ENCODE data around the gene TUBA1A.
"Not testable (repeated sequence)": the region's sequence is repeated elsewhere in the genome, so short reads cannot be mapped to it uniquely, and the experiment has no call there.

Gene TUBA1A

DNA sequence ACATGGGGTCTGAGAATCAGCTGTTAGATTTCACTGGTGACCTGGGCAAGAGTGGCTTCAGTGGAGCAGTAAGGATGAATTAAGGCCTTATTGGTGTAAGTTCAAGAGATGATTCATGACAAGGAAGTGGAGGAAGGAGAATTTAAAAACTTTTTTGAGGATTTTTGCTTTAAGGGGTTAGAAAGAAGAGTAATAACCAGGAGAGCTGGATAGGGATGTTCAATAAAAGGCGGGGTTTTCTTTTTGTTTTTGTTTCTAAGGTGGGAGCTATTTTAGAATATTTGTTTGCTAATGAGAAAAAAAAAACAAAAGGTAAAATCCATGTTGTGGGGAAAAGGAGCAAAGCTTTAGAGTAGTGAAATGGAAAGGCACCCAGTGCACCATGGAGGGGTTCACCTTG, 42.5 kb downstream of the TUBA1A start:
- no peak for DNase-seq (ENCODE audit: low read depth)

DNA sequence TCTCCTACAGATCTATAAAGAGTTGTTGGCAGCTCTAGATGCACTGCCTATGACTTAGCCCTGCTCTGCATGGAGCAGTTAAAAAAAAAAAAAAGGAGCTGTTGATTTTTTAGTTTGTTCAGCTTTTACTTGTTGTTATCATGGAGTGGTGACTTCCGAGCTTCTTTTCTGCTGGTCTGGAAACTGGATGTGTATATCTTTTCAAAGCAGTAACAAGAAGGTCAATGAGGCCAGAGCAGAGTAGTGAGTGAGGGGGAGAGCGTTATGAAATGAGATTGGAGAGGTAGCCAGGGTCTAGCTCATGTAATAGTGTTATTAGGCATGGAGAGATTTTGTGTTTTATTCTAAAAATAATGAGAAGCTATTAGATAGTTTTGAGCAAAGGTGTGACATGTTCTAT, 44.5 kb downstream of the TUBA1A start:
- DNase-seq (ENCODE audit: low read depth) = no peak

DNA sequence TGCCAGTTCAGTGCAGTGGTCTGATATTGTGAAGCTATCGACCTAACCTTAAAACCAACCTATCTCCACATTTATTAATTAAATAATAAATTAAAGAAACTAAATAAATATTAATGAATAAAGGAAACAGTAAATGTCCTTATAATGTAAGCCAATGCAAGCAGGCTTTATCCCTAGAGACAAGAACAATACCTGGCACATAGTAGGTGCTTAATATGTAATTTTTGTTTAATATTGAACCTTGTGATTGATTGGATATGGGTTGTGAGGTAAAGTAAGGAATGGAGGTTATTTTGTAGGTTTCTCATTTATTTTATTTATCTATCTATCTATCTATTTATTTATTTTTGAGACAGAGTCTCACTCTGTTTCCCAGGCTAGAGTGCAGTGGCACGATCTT, 49.9 kb downstream of the TUBA1A start:
- no peak for DNase-seq (ENCODE audit: low read depth)

DNA sequence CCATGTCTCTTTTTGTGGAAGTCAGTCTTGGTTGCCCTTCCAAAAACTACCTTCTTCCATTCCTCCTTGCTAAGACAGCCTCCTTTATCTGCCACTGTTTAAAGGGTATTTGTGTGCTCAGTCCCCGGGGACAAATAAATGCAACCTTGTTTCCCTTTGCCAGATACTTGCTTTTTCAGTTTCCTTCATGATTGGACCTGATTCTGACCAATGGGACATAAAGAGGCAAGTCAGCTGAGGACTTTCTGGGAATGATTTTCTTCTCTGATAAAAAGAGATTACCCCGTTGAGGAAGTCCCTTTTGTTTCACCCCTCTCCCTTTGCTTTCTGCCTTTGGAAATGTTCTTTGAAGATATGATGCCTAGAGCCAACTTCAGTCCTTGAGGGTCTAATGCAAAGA, 50.3 kb downstream of the TUBA1A start:
- DNase-seq (ENCODE audit: low read depth) = no peak

DNA sequence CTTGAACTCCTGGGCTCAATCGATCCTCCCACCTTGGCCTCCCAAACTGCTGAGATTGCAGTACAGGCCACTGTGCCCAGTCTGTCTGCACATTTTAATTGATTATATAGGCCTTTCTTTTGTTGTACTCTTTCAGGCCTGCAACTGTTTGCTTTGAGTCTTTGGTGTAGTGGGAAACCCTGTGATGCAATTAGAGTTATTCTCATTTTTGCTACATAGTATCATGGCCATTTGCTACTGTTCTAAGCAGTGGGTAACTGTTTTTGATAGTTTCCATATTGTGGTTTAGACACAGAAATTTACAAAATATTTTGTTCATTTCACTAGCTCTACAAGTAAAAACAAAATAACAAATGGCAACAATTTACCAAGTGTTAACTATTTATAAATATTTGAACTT, 51.4 kb downstream of the TUBA1A start:
- DNase-seq (ENCODE audit: low read depth) = no peak

DNA sequence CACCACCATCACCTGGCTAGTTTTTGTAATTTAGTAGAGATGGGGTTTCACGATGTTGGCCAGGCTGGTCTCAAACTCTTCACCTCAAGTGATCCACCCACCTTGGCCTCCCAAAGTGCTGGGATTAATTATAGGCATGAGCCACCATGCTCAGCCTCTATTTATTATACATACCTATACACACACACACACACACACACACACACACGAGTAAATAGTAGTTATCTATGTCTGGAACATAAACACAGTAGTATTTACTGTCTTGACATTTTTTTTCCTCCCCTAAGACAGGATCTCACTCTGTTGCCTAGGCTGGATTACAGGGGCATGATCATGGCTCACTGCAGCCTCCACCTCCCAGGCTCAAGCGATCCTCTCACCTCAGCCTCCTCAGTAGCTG, 51.9 kb downstream of the TUBA1A start:
- not testable (repeated sequence) for DNase-seq (ENCODE audit: low read depth)

Data from stimulated activated CD8-positive, alpha-beta memory T cell treated with anti-CD3 and anti-CD28 coated beads, Interleukin-12 subunit alpha, Interleukin-12 subunit beta, amount 100 ng/mL, for 4 hours (primary cell).